Left ventricle myocardium inferior (tissue), 1 donor: Measurements from ENCODE around the gene ADGRA1. TPM values are rescaled to one million over a fixed set of nuclear protein-coding genes. Genes with fewer than 3 reads are reported as not detected.

Source experiments
- DNase-seq: peaks from one replicate; pipeline ENCODE4 v3.0.0-alpha.2; 2020
- H3K27ac ChIP-seq: fragments of 200-600 bp; replicated peaks from 2 replicates; pipeline ENCODE4 v1.8.0; 2021
- H3K27me3 ChIP-seq: fragments of 200-600 bp; 2 replicates; pipeline ENCODE4 v1.8.0; 2021; ENCODE audit warnings: low read depth
- H3K36me3 ChIP-seq: fragments of 200-600 bp; 2 replicates; pipeline ENCODE4 v1.8.0; 2021
- H3K4me1 ChIP-seq: fragments of 200-600 bp; 2 replicates; pipeline ENCODE4 v1.8.0; 2021
- H3K4me3 ChIP-seq: fragments of 200-600 bp; 2 replicates; pipeline ENCODE4 v1.8.0; 2021; ENCODE audit warnings: mild to moderate bottlenecking, moderate library complexity
- H3K9me3 ChIP-seq: fragments of 200-600 bp; replicated peaks from 2 replicates; pipeline ENCODE4 v1.8.0; 2021
- CTCF ChIP-seq: fragments of 200-600 bp; IDR thresholded peaks from 2 replicates; pipeline ENCODE4 v1.8.0; 2021; ENCODE audit warnings: antibody characterized with exemption, mild to moderate bottlenecking, borderline replicate concordance
- intact Hi-C: fragments of 100-400 bp; cut with micrococcal nuclease; formaldehyde crosslinking; loops from one replicate; pipeline ENCODE4 v1.11.0; 2022
- total RNA-seq: library from RNA; stranded (reverse); fragmentation: NEBNext Ultra II Directional; extraction: Animal tissue kit (Norgen Biotek cat#: 25700); gene quantifications from one replicate; pipeline ENCODE4 v1.2.1, GENCODE V29; 2021
- donor health status: DM: no; HTN: yes; CAD: no; lungs with severe emphysema.

ADGRA1 gene
- total RNA-seq, 1 donor from 2014 or later, result not detected

- no peak overlapping the region for H3K27ac ChIP-seq
- DNase-seq, result no peak
- no peak for TF ChIP-seq CTCF
- no peaks in the 10 kb centered on the region for H3K4me1 ChIP-seq
- H3K27me3 ChIP-seq, result peaks cover 91% of the 10 kb centered on the region
- H3K4me3 ChIP-seq, result no peak overlapping the region
- intact Hi-C loops, result no loop called here
- no peaks in the 10 kb centered on the region for H3K9me3 ChIP-seq
- no peaks in the 10 kb centered on the region for H3K36me3 ChIP-seq
Measured at GRCh38 chr10:133071733-133072132, 16.0 kb upstream of the ADGRA1 start.

DNA sequence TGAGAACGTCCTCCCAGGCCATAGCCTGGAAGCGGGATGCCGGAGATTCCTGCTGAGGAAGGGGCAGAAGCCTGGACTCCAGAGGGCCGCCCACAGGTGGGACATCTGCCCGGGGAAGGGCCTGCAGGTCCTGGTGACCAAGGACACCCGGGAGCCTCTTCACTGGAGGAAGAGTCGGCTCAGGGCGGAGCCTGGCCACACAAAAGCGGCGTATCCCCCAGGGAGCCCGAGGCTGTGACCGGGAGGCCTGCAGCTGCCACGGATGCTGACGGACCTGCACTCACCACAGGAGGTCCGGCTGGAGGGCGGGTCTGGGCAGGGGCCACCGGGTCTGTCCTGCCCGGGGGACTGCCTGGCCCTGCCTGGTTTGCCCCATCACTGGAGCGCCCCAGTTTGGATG, 15.5 kb upstream of the ADGRA1 start:
- H3K27ac ChIP-seq, result no peak overlapping the region
- no peak overlapping the region for H3K4me3 ChIP-seq
- no peaks in the 10 kb centered on the region for H3K4me1 ChIP-seq
- no peak for TF ChIP-seq CTCF
- H3K27me3 ChIP-seq, result peaks cover 93% of the 10 kb centered on the region
- H3K36me3 ChIP-seq, result no peaks in the 10 kb centered on the region
- intact Hi-C loops, result no loop called here
- no peaks in the 10 kb centered on the region for H3K9me3 ChIP-seq
- DNase-seq, result no peak

DNA sequence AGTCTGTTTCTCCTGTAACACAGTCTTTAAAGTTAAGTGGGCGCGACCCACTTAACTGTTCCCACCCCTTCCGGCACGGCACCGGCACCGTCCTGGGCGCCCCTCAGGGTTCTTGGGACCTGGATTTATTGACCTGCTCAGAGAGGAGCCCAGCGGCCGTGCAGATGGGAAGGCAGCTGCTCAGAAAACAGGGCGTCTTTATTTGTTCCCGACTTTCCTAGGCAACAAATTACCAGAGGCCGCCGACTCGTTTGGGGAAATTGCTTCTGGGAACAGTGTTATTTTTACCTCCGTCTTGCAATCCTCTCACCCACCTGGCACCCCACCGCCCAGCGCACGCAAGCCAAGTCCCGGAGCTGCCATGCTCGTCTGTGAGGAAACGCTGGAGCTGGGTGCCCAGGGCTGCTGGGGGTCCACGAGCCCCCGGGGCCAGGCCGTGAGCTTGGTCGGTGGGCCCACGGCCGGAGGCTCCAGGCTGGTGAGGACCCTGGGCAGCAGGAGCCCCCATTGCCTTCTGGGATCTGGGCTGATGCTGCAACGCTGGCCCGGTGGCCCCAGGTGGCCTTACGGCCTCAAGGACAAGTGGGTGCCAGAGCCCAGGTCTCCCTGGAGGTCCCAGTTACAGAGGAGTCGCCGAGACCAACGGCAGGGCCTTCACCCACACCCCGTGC, 14.9 kb upstream of the ADGRA1 start:
- TF ChIP-seq CTCF, result no peak
- no peaks in the 10 kb centered on the region for H3K4me1 ChIP-seq
- no peaks in the 10 kb centered on the region for H3K36me3 ChIP-seq
- peaks cover 88% of the 10 kb centered on the region for H3K27me3 ChIP-seq
- no peak overlapping the region for H3K27ac ChIP-seq
- DNase-seq, result no peak
- H3K4me3 ChIP-seq, result no peak overlapping the region
- intact Hi-C loops, result no loop called here
- no peaks in the 10 kb centered on the region for H3K9me3 ChIP-seq

- H3K9me3 ChIP-seq, result no peaks in the 10 kb centered on the region
- no peaks in the 10 kb centered on the region for H3K4me1 ChIP-seq
- DNase-seq, result no peak
- no peak for TF ChIP-seq CTCF
- no peak overlapping the region for H3K4me3 ChIP-seq
- intact Hi-C loops, result no loop called here
- no peaks in the 10 kb centered on the region for H3K36me3 ChIP-seq
- peaks cover 74% of the 10 kb centered on the region for H3K27me3 ChIP-seq
- no peak overlapping the region for H3K27ac ChIP-seq
Measured at GRCh38 chr10:133075346-133076137, 12.2 kb upstream of the ADGRA1 start.

- TF ChIP-seq CTCF, result no peak
- DNase-seq, result no peak
- Histone ChIP-seq H3K36me3 (no peaks in the 10 kb centered on the region), H3K4me3 (no peak overlapping the region), H3K27ac (no peak overlapping the region), H3K9me3 (no peaks in the 10 kb centered on the region), H3K4me1 (no peaks in the 10 kb centered on the region), H3K27me3 (peaks cover 73% of the 10 kb centered on the region)
- intact Hi-C loops, result no loop called here
Measured at GRCh38 chr10:133076274-133077038, 11.3 kb upstream of the ADGRA1 start.
